OCI-LY7 (cell line): ENCODE measurements around the gene MIS18A. TPM values are rescaled to one million over a fixed set of nuclear protein-coding genes. Genes with fewer than 3 reads are reported as not detected.
A peak's percentile ranks its signal among the peaks of the same experiment; 100 is the strongest.
"Not testable (repeated sequence)": the region's sequence is repeated elsewhere in the genome, so short reads cannot be mapped to it uniquely, and the experiment has no call there.

Experiments used
- BruUV-seq: library from RNA; stranded (reverse); fragments of 400-500 nt; replicated peaks from 2 replicates; lab custom pipeline; 2021; lab: Mats Ljungman, UMichigan
- CTCF ChIA-PET: fragments of 300-600 bp; sonication (Branson Sonifier 250); formaldehyde crosslinking; loops from one replicate; lab custom pipeline; 2022; ENCODE audit warnings: antibody characterized with exemption; ENCODE audit not compliant: unreplicated experiment; lab: Charles Lee
- POLR2A ChIA-PET: fragments of 300-600 bp; sonication (Branson Sonifier 250); formaldehyde crosslinking; loops from one replicate; lab custom pipeline; 2022; ENCODE audit warnings: antibody characterized with exemption; lab: Charles Lee
- DNase-seq: peaks from one replicate; pipeline ENCODE4 v3.0.0-alpha.2; 2015; ENCODE audit warnings: low spot score
- H2AFZ ChIP-seq: fragments of 200-600 bp; sonication (generic), shearing (Covaris generic); 2 replicates; pipeline ENCODE4 v1.6.1; 2014; ENCODE audit warnings: mild to moderate bottlenecking, antibody characterized with exemption, low read length, moderate library complexity
- H3K27ac ChIP-seq: fragments of 200-600 bp; sonication (generic); 2 replicates; pipeline ENCODE4 v1.5.1; 2014; ENCODE audit warnings: mixed run types, low read depth, mild to moderate bottlenecking, moderate library complexity, low read length, inconsistent platforms; ENCODE audit not compliant: poor library complexity, severe bottlenecking
- H3K36me3 ChIP-seq: fragments of 200-600 bp; sonication (generic); 2 replicates; pipeline ENCODE4 v1.6.1; 2014; ENCODE audit warnings: mild to moderate bottlenecking, antibody characterized with exemption, low read length, moderate library complexity, mixed read lengths; ENCODE audit not compliant: insufficient read depth
- H3K4me1 ChIP-seq: fragments of 200-600 bp; sonication (generic); 2 replicates; pipeline ENCODE4 v1.5.1; 2014; ENCODE audit warnings: mild to moderate bottlenecking, low read length; ENCODE audit not compliant: insufficient read depth, poor library complexity, severe bottlenecking
- H3K4me2 ChIP-seq: fragments of 200-600 bp; sonication (generic); 2 replicates; pipeline ENCODE4 v1.6.1; 2014; ENCODE audit warnings: mild to moderate bottlenecking, low read length
- H3K4me3 ChIP-seq: fragments of 200-600 bp; sonication (generic); 2 replicates; pipeline ENCODE4 v1.5.1; 2014; ENCODE audit warnings: mild to moderate bottlenecking, low read depth, low read length; ENCODE audit not compliant: poor library complexity, severe bottlenecking
- H3K79me2 ChIP-seq: fragments of 200-600 bp; sonication (generic); 2 replicates; pipeline ENCODE4 v1.6.1; 2016; ENCODE audit warnings: low read depth, mild to moderate bottlenecking, low read length, moderate library complexity, mixed read lengths; ENCODE audit not compliant: insufficient read depth
- H3K9me2 ChIP-seq: fragments of 200-600 bp; sonication (generic); 2 replicates; pipeline ENCODE4 v1.6.1; 2016; ENCODE audit warnings: mild to moderate bottlenecking, low read length, mixed read lengths; ENCODE audit not compliant: insufficient read depth
- H3K9me3 ChIP-seq: fragments of 200-600 bp; sonication (generic); 2 replicates; pipeline ENCODE4 v1.6.1; 2014; ENCODE audit warnings: mild to moderate bottlenecking, mixed run types, low read length, mixed read lengths
- H4K20me1 ChIP-seq: fragments of 200-600 bp; sonication (generic); 2 replicates; pipeline ENCODE4 v1.6.1; 2014; ENCODE audit warnings: mild to moderate bottlenecking, antibody characterized with exemption, low read length, moderate library complexity, mixed read lengths; ENCODE audit not compliant: insufficient read depth
- EZH2phosphoT487 ChIP-seq: fragments of 200-600 bp; sonication (generic); IDR thresholded peaks from 2 replicates; pipeline ENCODE4 v1.6.1; 2018; ENCODE audit warnings: low read depth, borderline replicate concordance, mild to moderate bottlenecking, mixed run types, antibody characterized with exemption, low read length, moderate library complexity, mixed read lengths
- intact Hi-C: fragments of 100-400 bp; cut with micrococcal nuclease; formaldehyde crosslinking; loops from one replicate; pipeline ENCODE4 v1.10.0; 2022; ENCODE audit not compliant: unreplicated experiment
- total RNA-seq, 2 experiments: library from RNA; depleted of rRNA in 1 of 2; stranded (reverse); fragments of >200 nt in 1 of 2; shearing (Covaris generic) in 1 of 2; gene quantifications; 2 replicates each; pipeline ENCODE4 v1.2.3, GENCODE V29; 2014 to 2022
- TF ChIP-seq, protein P1 (sequence below): fragments of 200-600 bp; sonication (generic); conservative IDR thresholded peaks from 2 replicates; pipeline ENCODE4 v1.5.1; 2014; ENCODE audit warnings: mild to moderate bottlenecking, antibody characterized with exemption, low read length, moderate library complexity, mixed read lengths

MIS18A gene
- total RNA-seq, 2 experiments from 2014 or later: 25.2 to 53.0 TPM

GRCh38 chr21:32276671-32277070 is 2.2 kb downstream of the MIS18A start:
- H3K27ac ChIP-seq: no peak overlapping the region
- H3K4me3 ChIP-seq: no peak overlapping the region
- H2AFZ ChIP-seq: no peak overlapping the region
- H3K9me3 ChIP-seq: no peaks in the 10 kb centered on the region
- ChIA-PET CTCF (no interaction called here), POLR2A (interaction anchor here (0.7 to 0.8 kb wide), 2 partner anchors 971 to 1369 kb away, joined by 3 read pairs; no protein-coding TSS in a partner anchor)
- intact Hi-C loops: loop anchor here (5.0 kb wide), 4 partner anchors 336 to 544 kb away; partner anchors contain the start of genes CFAP298 and SCAF4
- no peaks in the 10 kb centered on the region for H3K9me2 ChIP-seq
- no peak overlapping the region for H3K4me2 ChIP-seq
- peaks cover 35% of the 10 kb centered on the region for H3K36me3 ChIP-seq
- DNase-seq: no peak
- TSS peak; percentile 43 for BruUV-seq
- peaks cover 43% of the 10 kb centered on the region for H3K79me2 ChIP-seq
- H3K4me1 ChIP-seq: peaks cover 23% of the 10 kb centered on the region
- H4K20me1 ChIP-seq: 0 out of 2 replicates have a peak, but pooled peaks cover 4% of the 10 kb centered on the region
- no peak for TF ChIP-seq EZH2phosphoT487
- TF ChIP-seq, protein P1, sequence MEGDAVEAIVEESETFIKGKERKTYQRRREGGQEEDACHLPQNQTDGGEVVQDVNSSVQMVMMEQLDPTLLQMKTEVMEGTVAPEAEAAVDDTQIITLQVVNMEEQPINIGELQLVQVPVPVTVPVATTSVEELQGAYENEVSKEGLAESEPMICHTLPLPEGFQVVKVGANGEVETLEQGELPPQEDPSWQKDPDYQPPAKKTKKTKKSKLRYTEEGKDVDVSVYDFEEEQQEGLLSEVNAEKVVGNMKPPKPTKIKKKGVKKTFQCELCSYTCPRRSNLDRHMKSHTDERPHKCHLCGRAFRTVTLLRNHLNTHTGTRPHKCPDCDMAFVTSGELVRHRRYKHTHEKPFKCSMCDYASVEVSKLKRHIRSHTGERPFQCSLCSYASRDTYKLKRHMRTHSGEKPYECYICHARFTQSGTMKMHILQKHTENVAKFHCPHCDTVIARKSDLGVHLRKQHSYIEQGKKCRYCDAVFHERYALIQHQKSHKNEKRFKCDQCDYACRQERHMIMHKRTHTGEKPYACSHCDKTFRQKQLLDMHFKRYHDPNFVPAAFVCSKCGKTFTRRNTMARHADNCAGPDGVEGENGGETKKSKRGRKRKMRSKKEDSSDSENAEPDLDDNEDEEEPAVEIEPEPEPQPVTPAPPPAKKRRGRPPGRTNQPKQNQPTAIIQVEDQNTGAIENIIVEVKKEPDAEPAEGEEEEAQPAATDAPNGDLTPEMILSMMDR: no peak

GRCh38 chr21:32270748-32271147 is 8.1 kb downstream of the MIS18A start:
- Histone ChIP-seq H3K36me3 (peaks cover 84% of the 10 kb centered on the region), H3K27ac (no peak overlapping the region), H3K79me2 (peaks cover 18% of the 10 kb centered on the region; the same call in 1 of the 2 replicates), H4K20me1 (0 out of 2 replicates have a peak, but pooled peaks cover 4% of the 10 kb centered on the region), H3K4me1 (peaks cover 2% of the 10 kb centered on the region), H3K4me3 (no peak overlapping the region), H3K9me3 (no peaks in the 10 kb centered on the region), H3K9me2 (no peaks in the 10 kb centered on the region), H3K4me2 (no peak overlapping the region), H2AFZ (no peak overlapping the region)
- intact Hi-C loops: loop anchor here (5.0 kb wide), 1 partner anchor 502 kb away; the partner anchor contains the start of gene PAXBP1
- TF ChIP-seq, protein P1: no peak
- no peak for TF ChIP-seq EZH2phosphoT487
- no peak for DNase-seq
- POLR2A ChIA-PET: interaction anchor here (1.0 to 1.2 kb wide), 2 partner anchors 11 to 505 kb away, joined by 4 to 5 read pairs; no protein-coding TSS in a partner anchor
- BruUV-seq: no TSS peak
- CTCF ChIA-PET: no interaction called here

- DNase-seq, H3K79me2 ChIP-seq, H3K9me2 ChIP-seq, BruUV-seq, H3K4me2 ChIP-seq, H3K4me3 ChIP-seq, H4K20me1 ChIP-seq, intact Hi-C loops, H2AFZ ChIP-seq, POLR2A ChIA-PET, H3K27ac ChIP-seq, CTCF ChIA-PET, H3K4me1 ChIP-seq, H3K9me3 ChIP-seq: not testable (repeated sequence)
- H3K36me3 ChIP-seq: peaks cover 36% of the 10 kb centered on the region
Observed at GRCh38 chr21:32265321-32265720, 13.5 kb downstream of the MIS18A start.
